ENCODE results near the gene C16orf92. TPM values are rescaled to one million over a fixed set of nuclear protein-coding genes. Genes with fewer than 3 reads are reported as not detected.

Gene C16orf92
- total and polyA plus RNA-seq, 2 of the 13 experiments (the other 11 are each of a cell fraction or from before 2014, with no cell fraction given): not detected

DNA sequence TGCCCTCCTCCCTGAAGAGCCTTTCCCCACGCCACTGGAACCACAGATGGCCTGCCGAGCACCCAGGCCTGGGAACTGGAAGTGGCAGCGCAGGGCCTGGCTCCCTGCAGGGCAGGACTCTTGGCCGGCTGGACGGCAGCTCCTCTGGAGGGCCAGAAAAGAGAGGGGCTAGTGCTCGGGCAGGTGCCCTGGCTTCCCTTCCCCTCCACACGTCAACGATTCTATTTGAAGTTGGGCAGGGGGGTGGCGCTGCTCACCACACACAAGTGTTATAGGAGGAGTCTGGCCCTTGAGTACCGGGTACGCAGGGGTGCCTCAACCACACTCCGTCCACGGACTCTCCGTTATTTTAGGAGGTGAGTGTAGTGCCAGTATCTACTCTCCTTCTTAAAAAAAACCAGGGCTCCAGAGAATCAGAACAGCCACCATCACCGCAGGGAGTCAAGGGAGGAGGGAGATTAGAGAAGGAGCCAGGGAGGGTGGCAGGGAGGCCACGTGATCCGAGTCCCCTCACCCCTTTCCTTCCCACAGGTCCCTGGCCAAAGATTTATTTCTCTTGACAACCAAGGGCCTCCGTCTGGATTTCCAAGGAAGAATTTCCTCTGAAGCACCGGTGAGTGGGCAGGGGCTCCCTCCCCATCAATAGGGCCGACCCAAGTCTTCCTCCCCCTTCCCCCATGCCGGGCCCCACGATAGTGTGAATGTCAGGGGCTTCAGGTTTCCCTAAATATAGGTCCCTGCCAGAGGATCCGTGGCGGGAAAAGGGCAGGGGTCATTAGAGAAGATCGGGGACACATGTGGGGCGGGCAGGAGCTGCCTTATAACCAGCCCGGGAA is 41.1 kb downstream of the C16orf92 start (continued):
- TF ChIP-seq ZBTB3 (CRISPR knock-in tag; IDR thresholded peaks at IDR 0.05; ENCODE audit: borderline replicate concordance, low read depth): peak; percentile 75; the same call in 1 of the 2 replicates
- TF ChIP-seq, protein P1, sequence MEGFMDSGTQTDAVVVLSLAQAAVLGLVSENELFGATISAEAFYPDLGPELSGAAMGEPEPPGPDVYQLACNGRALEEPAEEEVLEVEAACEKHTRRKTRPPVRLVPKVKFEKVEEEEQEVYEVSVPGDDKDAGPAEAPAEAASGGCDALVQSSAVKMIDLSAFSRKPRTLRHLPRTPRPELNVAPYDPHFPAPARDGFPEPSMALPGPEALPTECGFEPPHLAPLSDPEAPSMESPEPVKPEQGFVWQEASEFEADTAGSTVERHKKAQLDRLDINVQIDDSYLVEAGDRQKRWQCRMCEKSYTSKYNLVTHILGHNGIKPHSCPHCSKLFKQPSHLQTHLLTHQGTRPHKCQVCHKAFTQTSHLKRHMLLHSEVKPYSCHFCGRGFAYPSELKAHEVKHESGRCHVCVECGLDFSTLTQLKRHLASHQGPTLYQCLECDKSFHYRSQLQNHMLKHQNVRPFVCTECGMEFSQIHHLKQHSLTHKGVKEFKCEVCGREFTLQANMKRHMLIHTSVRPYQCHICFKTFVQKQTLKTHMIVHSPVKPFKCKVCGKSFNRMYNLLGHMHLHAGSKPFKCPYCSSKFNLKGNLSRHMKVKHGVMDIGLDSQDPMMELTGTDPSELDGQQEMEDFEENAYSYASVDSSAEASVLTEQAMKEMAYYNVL (CRISPR knock-in tag; IDR thresholded peaks at IDR 0.05; ENCODE audit: borderline replicate concordance): 0 out of 2 replicates have a peak, but pooled peaks have one; percentile 25
- TF ChIP-seq, protein P2, sequence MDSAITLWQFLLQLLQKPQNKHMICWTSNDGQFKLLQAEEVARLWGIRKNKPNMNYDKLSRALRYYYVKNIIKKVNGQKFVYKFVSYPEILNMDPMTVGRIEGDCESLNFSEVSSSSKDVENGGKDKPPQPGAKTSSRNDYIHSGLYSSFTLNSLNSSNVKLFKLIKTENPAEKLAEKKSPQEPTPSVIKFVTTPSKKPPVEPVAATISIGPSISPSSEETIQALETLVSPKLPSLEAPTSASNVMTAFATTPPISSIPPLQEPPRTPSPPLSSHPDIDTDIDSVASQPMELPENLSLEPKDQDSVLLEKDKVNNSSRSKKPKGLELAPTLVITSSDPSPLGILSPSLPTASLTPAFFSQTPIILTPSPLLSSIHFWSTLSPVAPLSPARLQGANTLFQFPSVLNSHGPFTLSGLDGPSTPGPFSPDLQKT (CRISPR knock-in tag; IDR thresholded peaks at IDR 0.05; ENCODE audit: borderline replicate concordance): no peak
- TF ChIP-seq JARID2 (CRISPR knock-in tag; IDR thresholded peaks at IDR 0.05; ENCODE audit: insufficient replicate concordance): peak; percentile 38
- peak; percentile 86; the same call in 1 of the 2 replicates for TF ChIP-seq MEIS1 (CRISPR knock-in tag; IDR thresholded peaks at IDR 0.05; ENCODE audit: borderline replicate concordance)
- TF ChIP-seq ZNF605 (CRISPR knock-in tag; IDR thresholded peaks at IDR 0.05): peak; percentile 88
- TF ChIP-seq MED1 (CRISPR knock-in tag; IDR thresholded peaks at IDR 0.05): peak; percentile 51; the same call in 1 of the 2 replicates
- TF ChIP-seq GRHL1 (CRISPR knock-in tag; conservative IDR thresholded peaks at IDR 0.05): no peak
- no peak for TF ChIP-seq NFE2 (CRISPR knock-in tag; IDR thresholded peaks at IDR 0.05)
- no peak for TF ChIP-seq AKAP8 (CRISPR knock-in tag; IDR thresholded peaks at IDR 0.05)
- no peak for TF ChIP-seq SMARCC2 (IDR thresholded peaks at IDR 0.05)
- TF ChIP-seq AHR (CRISPR knock-in tag; IDR thresholded peaks at IDR 0.05): peak; percentile 93; the same call in 1 of the 2 replicates
- peak; percentile 85 for TF ChIP-seq ZNF777 (CRISPR knock-in tag; IDR thresholded peaks at IDR 0.05)
- TF ChIP-seq ZNF629 (CRISPR knock-in tag; conservative IDR thresholded peaks at IDR 0.05): no peak
- peak; percentile 53; the same call in 1 of the 2 replicates for TF ChIP-seq HMGXB3 (CRISPR knock-in tag; IDR thresholded peaks at IDR 0.05; ENCODE audit: borderline replicate concordance)
- 0 out of 2 replicates have a peak, but pooled peaks have one; percentile 10 for TF ChIP-seq ZNF343 (CRISPR knock-in tag; IDR thresholded peaks at IDR 0.05)
- TF ChIP-seq ZNF563 (CRISPR knock-in tag; IDR thresholded peaks at IDR 0.05): peak; percentile 66; the same call in 1 of the 2 replicates
